Smooth muscle cell of bladder (primary cell): ENCODE data around the gene TCEANC. TPM values are rescaled to one million over a fixed set of nuclear protein-coding genes. Genes with fewer than 3 reads are reported as not detected.

Experiments used
- total RNA-seq: library from RNA; depleted of rRNA; stranded (reverse); fragments of >200 nt; gene quantifications from 2 replicates; pipeline ENCODE4 v1.2.3, GENCODE V29; 2014

The TCEANC gene
- total RNA-seq = 3.6 and 4.2 TPM in 2 replicates

GRCh38 chrX:13652850-13653693, at the start of gene TCEANC:
TCEANC (plus strand) TSS chrX:13653141; CDS start chrX:13662509, 9,368 bp downstream.

GRCh38 chrX:13688958-13689740, 36.2 kb downstream of the TCEANC start, which contains the start of gene RAB9A:
RAB9A (plus strand) TSS chrX:13689128; CDS start chrX:13708747, 19,619 bp downstream.

Other genes with a start within 250 kb of the TCEANC start
- 0.28 and 1.00 TPM in 2 replicates for gene EGFL6, start 83.5 kb upstream of the TCEANC start, total RNA-seq
- 34.6 and 37.0 TPM in 2 replicates for gene RAB9A, start 36.0 kb downstream of the TCEANC start, total RNA-seq
- 14.7 and 18.5 TPM in 2 replicates for gene TRAPPC2, start 81.5 kb downstream of the TCEANC start, total RNA-seq
- gene OFD1, start 81.6 kb downstream of the TCEANC start, total RNA-seq = 10.0 and 10.4 TPM in 2 replicates
- 0.28 and 0.65 TPM in 2 replicates for gene GPM6B, start 164.0 kb downstream of the TCEANC start, total RNA-seq